Stimulated activated effector memory CD8-positive, alpha-beta T cell treated with anti-CD3 and anti-CD28 coated beads, Interleukin-12 subunit alpha, Interleukin-12 subunit beta, amount 100 ng/mL, for 72 hours (primary cell): ENCODE results near the gene ZDHHC17.
"Not testable (repeated sequence)": the region's sequence is repeated elsewhere in the genome, so short reads cannot be mapped to it uniquely, and the experiment has no call there.

Source experiments
- ATAC-seq: fragments of 150-1000 bp; cut with Tn5 transposase; 2 replicates; pipeline ENCODE4 v1.10.0; 2021
- DNase-seq, 2 donors: peaks; one replicate each; pipeline ENCODE4 v3.0.0; 2021 to 2022; ENCODE audit warnings: low spot score in 2 of 2
- H3K27ac Mint-ChIP-seq: one replicate; pipeline ENCODE4 v1.8.0; 2022; ENCODE audit warnings: mild to moderate bottlenecking, mixed read lengths
- H3K36me3 Mint-ChIP-seq: one replicate; pipeline ENCODE4 v1.8.0; 2022; ENCODE audit warnings: mild to moderate bottlenecking, mixed read lengths
- H3K4me1 Mint-ChIP-seq: one replicate; pipeline ENCODE4 v1.8.0; 2022; ENCODE audit warnings: mixed read lengths
- H3K4me3 Mint-ChIP-seq: one replicate; pipeline ENCODE4 v1.8.0; 2022; ENCODE audit warnings: mild to moderate bottlenecking, mixed read lengths
- H3K9me3 Mint-ChIP-seq: one replicate; pipeline ENCODE4 v1.8.0; 2022; ENCODE audit warnings: mixed read lengths

ZDHHC17 gene

DNA sequence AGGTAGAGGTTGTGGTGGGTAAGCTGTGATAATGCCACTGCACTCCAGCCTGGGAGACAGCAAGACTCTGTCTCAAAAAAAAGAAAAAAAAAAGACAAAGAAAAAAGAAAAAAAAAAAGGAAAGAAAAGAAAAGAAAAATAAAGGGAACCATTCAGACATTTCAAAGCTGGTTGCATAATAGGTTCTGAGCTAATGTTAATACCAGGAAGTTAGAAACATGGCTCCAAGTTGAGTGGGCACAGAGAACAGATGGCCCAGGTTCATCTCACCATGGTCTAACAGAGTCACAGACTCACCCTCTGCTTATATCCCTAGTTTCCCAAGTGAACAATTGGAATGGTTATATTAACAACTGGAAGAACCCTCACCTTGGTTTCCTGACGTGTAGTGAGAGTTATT is 17.4 kb upstream of the ZDHHC17 start:
- DNase-seq = no peak
- no peak overlapping the region for H3K27ac Mint-ChIP-seq
- ATAC-seq = no peak

DNA sequence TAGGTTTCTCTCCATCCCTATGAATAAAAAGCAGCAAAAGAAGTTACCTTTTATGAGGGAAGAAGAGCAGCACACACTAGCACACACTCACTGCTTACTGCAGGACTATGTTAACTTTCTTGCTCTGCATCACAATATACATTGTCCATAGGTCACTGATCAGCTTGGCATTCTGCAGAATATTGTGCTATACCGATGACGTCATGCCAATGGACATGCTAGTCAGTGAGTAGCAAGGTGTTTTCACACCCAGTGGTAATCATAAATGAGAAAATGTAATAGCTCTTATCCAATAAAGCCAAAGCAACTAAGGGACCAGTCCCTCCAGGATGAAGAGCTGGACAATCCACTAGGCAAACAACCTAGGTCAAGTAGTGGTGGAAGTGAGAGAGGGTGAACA is 16.7 kb upstream of the ZDHHC17 start:
- H3K27ac Mint-ChIP-seq = no peak overlapping the region
- no peak overlapping the region for H3K4me3 Mint-ChIP-seq
- H3K36me3 Mint-ChIP-seq = no peaks in the 10 kb centered on the region
- no peaks in the 10 kb centered on the region for H3K4me1 Mint-ChIP-seq
- no peaks in the 10 kb centered on the region for H3K9me3 Mint-ChIP-seq
- DNase-seq = no peak
- ATAC-seq = no peak

More for the DNA sequence above, 17.4 kb upstream of the ZDHHC17 start:
- Mint-ChIP-seq H3K36me3 (no peaks in the 10 kb centered on the region), H3K4me3 (no peak overlapping the region), H3K9me3 (no peaks in the 10 kb centered on the region), H3K4me1 (no peaks in the 10 kb centered on the region)

DNA sequence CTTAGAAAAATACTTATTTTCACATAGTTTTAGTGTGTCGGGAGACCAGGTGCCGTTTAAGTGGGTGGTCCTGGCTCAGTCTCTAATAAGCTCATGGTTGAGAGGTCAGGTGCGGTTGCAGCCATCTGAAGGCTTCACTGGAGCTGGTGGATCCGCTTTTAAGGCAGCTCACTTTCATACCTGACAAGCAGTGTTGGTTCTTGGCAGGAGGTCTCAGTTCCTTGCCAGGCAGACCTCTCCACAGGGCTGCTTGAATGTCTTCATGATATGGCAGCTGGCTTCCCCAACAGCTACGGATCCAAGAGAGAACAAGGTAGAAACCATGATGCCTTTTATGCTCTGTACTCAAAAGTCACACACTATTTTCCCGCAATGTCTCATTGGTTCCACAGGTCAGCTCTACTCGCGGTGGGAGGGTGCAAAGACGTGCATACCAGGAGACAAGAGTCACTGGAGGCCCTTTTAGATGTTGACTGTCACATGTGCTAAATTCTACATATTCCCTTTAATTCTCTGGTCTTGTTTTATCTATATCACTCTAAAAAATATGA is 8.0 kb upstream of the ZDHHC17 start:
- H3K27ac Mint-ChIP-seq = no peak overlapping the region
- H3K36me3 Mint-ChIP-seq = no peaks in the 10 kb centered on the region
- no peak overlapping the region for H3K4me3 Mint-ChIP-seq
- ATAC-seq = no peak
- no peaks in the 10 kb centered on the region for H3K9me3 Mint-ChIP-seq
- H3K4me1 Mint-ChIP-seq = no peaks in the 10 kb centered on the region
- DNase-seq = no peak

DNA sequence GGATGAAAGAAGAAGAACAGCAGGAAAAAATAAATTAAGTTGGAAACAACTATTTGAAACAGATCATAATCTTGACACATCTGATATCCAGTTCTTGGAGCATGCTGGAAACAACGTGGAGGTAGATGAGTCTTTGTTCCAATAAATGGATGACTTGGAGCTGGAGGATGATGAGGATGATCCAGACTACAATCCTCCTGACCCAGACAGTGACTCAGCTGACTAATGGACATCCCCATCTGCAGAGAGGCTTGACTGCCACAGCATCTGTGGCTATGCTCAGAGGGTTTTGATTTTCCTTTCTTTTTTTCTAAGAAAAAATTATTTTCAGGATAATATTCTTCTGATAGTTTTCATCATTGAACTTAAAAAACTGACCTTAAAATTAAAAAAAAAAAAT is 6.2 kb upstream of the ZDHHC17 start:
- Mint-ChIP-seq H3K9me3 (no peaks in the 10 kb centered on the region), H3K4me1 (peaks cover 1% of the 10 kb centered on the region), H3K36me3 (peaks cover under 1% of the 10 kb centered on the region), H3K4me3 (no peak overlapping the region), H3K27ac (no peak overlapping the region)
- ATAC-seq = no peak
- no peak for DNase-seq

GRCh38 chr12:76762601-76762980 is 1.3 kb upstream of the ZDHHC17 start:
- no peak for DNase-seq
- H3K36me3 Mint-ChIP-seq = peaks cover 16% of the 10 kb centered on the region
- peak overlapping the region; percentile 92 for H3K4me3 Mint-ChIP-seq
- H3K9me3 Mint-ChIP-seq = no peaks in the 10 kb centered on the region
- H3K4me1 Mint-ChIP-seq = peaks cover 26% of the 10 kb centered on the region
- H3K27ac Mint-ChIP-seq = peak overlapping the region; percentile 95
- no peak for ATAC-seq

DNA sequence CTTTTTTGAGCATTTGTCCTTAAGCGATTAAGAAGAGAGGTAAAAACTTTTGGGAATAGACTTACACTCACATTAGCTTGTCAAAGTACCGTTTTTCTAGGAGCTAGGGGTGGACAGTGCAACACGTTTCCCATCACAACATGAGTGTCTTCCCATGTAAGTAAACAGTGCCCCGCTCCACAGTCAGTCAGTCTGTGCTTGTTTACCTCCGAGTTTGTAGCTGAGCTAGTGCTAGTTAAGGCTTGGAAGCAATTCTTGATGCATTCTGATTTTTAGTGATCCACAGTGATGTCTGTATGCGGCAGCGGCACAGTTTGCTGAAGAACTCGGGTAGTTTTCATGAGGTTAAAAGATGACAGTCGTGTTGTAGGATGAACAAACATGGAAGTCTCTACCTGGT is 941 bp downstream of the ZDHHC17 start:
- Mint-ChIP-seq H3K36me3 (peaks cover 23% of the 10 kb centered on the region), H3K9me3 (no peaks in the 10 kb centered on the region), H3K4me1 (peaks cover 35% of the 10 kb centered on the region), H3K4me3 (peak overlapping the region; percentile 92), H3K27ac (peak overlapping the region; percentile 95)
- no peak for ATAC-seq
- no peak for DNase-seq

DNA sequence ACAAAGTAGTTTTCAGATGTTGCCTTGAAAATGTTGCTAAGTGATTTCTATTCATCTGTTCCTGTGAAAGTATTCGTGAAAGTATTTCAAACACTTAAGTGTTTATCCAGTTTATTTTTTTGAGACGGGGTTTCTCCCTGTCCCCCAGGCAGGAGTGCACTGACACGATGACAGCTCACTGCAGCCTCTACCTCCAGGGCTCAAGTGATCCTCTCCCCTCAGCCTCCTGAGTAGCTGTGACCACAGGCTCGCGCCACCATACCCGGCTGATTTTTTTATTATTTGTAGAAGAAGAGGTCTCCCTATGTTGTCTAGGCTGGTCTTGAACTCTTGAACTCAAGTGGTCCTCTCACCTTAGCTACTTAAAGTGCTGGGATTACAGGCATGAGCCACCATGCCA is 1.7 kb downstream of the ZDHHC17 start:
- Mint-ChIP-seq H3K9me3 (no peaks in the 10 kb centered on the region), H3K36me3 (peaks cover 23% of the 10 kb centered on the region), H3K27ac (peak overlapping the region; percentile 95), H3K4me1 (peaks cover 35% of the 10 kb centered on the region), H3K4me3 (peak overlapping the region; percentile 92)
- DNase-seq (no peak), ATAC-seq (no peak)

GRCh38 chr12:76766161-76766560 is 2.2 kb downstream of the ZDHHC17 start:
- H3K4me1 Mint-ChIP-seq = peaks cover 35% of the 10 kb centered on the region
- H3K36me3 Mint-ChIP-seq = peaks cover 23% of the 10 kb centered on the region
- DNase-seq (no peak), ATAC-seq (no peak)
- no peak overlapping the region for H3K27ac Mint-ChIP-seq
- H3K9me3 Mint-ChIP-seq = no peaks in the 10 kb centered on the region
- peak overlapping the region; percentile 92 for H3K4me3 Mint-ChIP-seq

GRCh38 chr12:76768576-76768975 is 4.7 kb downstream of the ZDHHC17 start:
- H3K4me1 Mint-ChIP-seq = peaks cover 36% of the 10 kb centered on the region
- H3K36me3 Mint-ChIP-seq = peaks cover 20% of the 10 kb centered on the region
- H3K4me3 Mint-ChIP-seq = no peak overlapping the region
- no peak for DNase-seq
- no peak overlapping the region for H3K27ac Mint-ChIP-seq
- ATAC-seq = no peak
- no peaks in the 10 kb centered on the region for H3K9me3 Mint-ChIP-seq

DNA sequence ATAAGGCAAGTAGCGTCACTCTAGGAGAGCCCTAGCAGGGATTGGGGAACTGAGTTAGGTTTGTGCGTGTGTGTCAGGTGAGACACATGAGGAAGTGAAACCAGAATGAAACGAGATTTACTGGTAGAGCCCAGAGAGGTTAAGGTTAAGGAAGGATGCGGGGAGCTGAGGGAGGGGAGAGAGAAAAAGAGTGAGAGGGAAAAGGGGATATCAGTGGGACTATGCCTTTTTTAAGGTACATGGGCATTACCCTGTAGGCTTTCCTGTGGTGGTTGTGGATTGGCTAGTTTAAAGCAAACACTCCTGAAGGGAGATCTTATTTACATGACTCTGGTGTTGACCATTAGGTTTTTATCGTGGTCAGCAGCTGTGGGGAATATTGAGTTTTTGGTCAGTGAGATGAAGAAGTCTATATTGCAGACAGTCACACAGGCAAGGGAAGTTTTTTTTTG is 13.9 kb downstream of the ZDHHC17 start:
- peak; percentile 55 for ATAC-seq
- Mint-ChIP-seq H3K9me3 (no peaks in the 10 kb centered on the region), H3K36me3 (peaks cover 12% of the 10 kb centered on the region), H3K4me1 (peaks cover 45% of the 10 kb centered on the region), H3K4me3 (no peak overlapping the region), H3K27ac (peak overlapping the region; percentile 43)
- no peak for DNase-seq

- ATAC-seq (no peak), DNase-seq (no peak)
- peaks cover 44% of the 10 kb centered on the region for H3K4me1 Mint-ChIP-seq
- H3K36me3 Mint-ChIP-seq = peaks cover 7% of the 10 kb centered on the region
- no peak overlapping the region for H3K4me3 Mint-ChIP-seq
- H3K9me3 Mint-ChIP-seq = no peaks in the 10 kb centered on the region
- H3K27ac Mint-ChIP-seq = peak overlapping the region; percentile 43
These were observed 14.4 kb downstream of the ZDHHC17 start for GRCh38 chr12:76778364-76778763.

DNA sequence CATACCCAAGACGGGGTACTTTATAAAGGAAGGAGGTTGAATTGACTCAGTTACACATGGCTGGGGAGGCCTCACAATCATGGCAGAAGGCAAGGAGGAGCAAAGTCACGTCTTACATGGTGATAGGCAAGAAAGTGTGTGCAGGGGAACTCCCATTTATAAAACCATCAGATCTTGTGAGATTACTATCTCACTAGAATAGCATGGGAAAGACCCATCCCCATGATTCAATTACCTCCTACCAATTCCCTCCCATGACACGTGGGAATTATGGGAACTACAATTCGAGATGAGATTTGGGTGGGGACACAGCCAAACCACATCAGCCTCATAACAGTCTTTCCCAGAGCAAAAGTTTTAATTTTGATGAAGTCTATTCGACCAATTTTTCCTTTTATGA is 15.4 kb downstream of the ZDHHC17 start:
- not testable (repeated sequence) for H3K36me3 Mint-ChIP-seq, H3K9me3 Mint-ChIP-seq, DNase-seq, ATAC-seq, H3K4me3 Mint-ChIP-seq
- Mint-ChIP-seq H3K27ac (peak overlapping the region; percentile 21), H3K4me1 (peaks cover 48% of the 10 kb centered on the region)

DNA sequence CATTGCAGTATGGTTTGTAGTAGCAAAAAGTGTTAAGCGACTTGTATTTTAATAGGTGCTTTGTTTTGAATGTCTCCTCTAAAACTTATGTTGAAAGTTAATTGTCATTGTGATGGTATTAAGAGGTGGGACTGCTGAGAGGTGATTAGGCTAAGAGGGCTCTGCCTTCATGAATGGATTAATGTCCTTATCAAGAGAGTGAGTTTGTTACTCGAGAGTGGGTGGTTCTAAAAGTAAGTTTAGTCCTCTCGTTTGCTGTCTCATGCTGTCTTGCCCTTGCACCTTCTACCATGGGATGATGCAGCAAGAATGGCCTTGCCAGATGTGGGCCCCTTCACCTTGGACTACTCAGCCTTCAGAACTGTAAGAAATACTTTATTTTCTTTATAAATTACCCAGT is 17.4 kb downstream of the ZDHHC17 start:
- ATAC-seq (no peak), DNase-seq (no peak)
- H3K4me3 Mint-ChIP-seq = no peak overlapping the region
- H3K4me1 Mint-ChIP-seq = peaks cover 56% of the 10 kb centered on the region
- no peak overlapping the region for H3K27ac Mint-ChIP-seq
- no peaks in the 10 kb centered on the region for H3K9me3 Mint-ChIP-seq
- H3K36me3 Mint-ChIP-seq = peaks cover 6% of the 10 kb centered on the region

- H3K27ac Mint-ChIP-seq = peak overlapping the region; percentile 77
- no peaks in the 10 kb centered on the region for H3K9me3 Mint-ChIP-seq
- H3K4me3 Mint-ChIP-seq = no peak overlapping the region
- H3K4me1 Mint-ChIP-seq = peaks cover 47% of the 10 kb centered on the region
- ATAC-seq (no peak), DNase-seq (no peak)
- H3K36me3 Mint-ChIP-seq = peaks cover 6% of the 10 kb centered on the region
These were observed 18.6 kb downstream of the ZDHHC17 start for GRCh38 chr12:76782526-76782925.

DNA sequence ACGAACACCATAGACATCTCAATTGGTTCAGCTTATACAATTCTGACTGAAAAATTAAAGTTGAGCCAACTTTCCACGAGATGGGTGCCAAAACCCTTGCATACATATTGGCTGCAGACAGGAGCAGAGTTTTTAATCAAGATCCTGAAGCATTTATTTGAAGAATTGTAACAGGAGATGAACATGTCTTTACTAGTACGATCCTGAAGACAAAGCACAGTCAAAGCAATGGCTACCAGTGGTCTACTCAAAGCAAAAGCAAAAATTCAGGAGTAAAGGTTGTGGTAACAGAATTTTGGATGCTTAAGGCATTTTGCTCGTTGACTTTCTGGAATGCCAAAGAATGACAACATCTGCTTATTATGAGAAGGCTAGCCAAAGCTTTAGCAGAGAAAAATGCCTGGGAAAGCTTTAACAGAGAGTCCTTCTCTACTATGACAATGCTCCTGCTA is 20.7 kb downstream of the ZDHHC17 start:
- H3K4me3 Mint-ChIP-seq = no peak overlapping the region
- no peaks in the 10 kb centered on the region for H3K36me3 Mint-ChIP-seq
- ATAC-seq (no peak), DNase-seq (no peak)
- no peak overlapping the region for H3K27ac Mint-ChIP-seq
- H3K4me1 Mint-ChIP-seq = peaks cover 32% of the 10 kb centered on the region
- no peaks in the 10 kb centered on the region for H3K9me3 Mint-ChIP-seq

DNA sequence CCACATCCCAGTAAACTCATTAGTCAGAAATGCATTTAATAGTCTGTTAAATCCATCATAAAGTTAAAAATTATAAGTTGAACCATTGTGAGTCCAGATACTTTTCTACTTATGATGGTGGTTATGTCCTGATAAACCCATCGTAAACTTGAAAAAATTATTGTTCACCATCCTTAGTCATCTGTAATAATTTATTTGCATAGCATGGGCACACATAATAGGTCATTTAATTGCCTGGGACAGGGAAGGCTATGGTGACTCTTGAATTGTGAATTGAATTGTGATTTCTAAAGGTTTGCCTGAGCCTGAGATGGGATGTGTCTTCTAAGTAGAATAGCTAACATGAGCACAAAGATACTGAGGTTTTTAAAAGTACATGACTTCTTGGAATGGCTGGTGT is 21.5 kb downstream of the ZDHHC17 start:
- no peak for DNase-seq
- Mint-ChIP-seq H3K4me3 (no peak overlapping the region), H3K4me1 (peaks cover 28% of the 10 kb centered on the region), H3K27ac (no peak overlapping the region), H3K9me3 (no peaks in the 10 kb centered on the region), H3K36me3 (no peaks in the 10 kb centered on the region)
- ATAC-seq = no peak

GRCh38 chr12:76786986-76787385 is 23.1 kb downstream of the ZDHHC17 start:
- no peak overlapping the region for H3K4me3 Mint-ChIP-seq
- H3K27ac Mint-ChIP-seq = peak overlapping the region; percentile 59

More at GRCh38 chr12:76786986-76787385, 23.1 kb downstream of the ZDHHC17 start:
- Mint-ChIP-seq H3K4me1 (peaks cover 25% of the 10 kb centered on the region), H3K9me3 (no peaks in the 10 kb centered on the region), H3K36me3 (no peaks in the 10 kb centered on the region)
- ATAC-seq = no peak
- no peak for DNase-seq
